Cardiac fibroblast (primary cell): Measurements from ENCODE around the gene NEDD8.
A peak's percentile ranks its signal among the peaks of the same experiment; 100 is the strongest.
"Not testable (repeated sequence)": the region's sequence is repeated elsewhere in the genome, so short reads cannot be mapped to it uniquely, and the experiment has no call there.

Experiments
- DNase-seq, 2 donors: peaks; one replicate each; pipeline versions ENCODE4 v3.0.0 to v3.0.0-alpha.2; 2010; ENCODE audit warnings: low read depth in 2 of 2
- H3K4me3 ChIP-seq, 2 donors: replicated peaks in 1 of 2; 1 replicate in 1 of 2; 2 replicates in 1 of 2; pipeline ENCODE4 v1.5.1; 2011; ENCODE audit warnings: low read depth in 2 of 2, low read length in 2 of 2, mild to moderate bottlenecking in 2 of 2, moderate library complexity in 1 of 2
- TF ChIP-seq, protein P1 (sequence below): IDR thresholded peaks from one replicate; pipeline ENCODE4 v1.5.1; 2011; ENCODE audit warnings: low read depth, mild to moderate bottlenecking, low read length, inconsistent platforms

NEDD8 gene

DNA sequence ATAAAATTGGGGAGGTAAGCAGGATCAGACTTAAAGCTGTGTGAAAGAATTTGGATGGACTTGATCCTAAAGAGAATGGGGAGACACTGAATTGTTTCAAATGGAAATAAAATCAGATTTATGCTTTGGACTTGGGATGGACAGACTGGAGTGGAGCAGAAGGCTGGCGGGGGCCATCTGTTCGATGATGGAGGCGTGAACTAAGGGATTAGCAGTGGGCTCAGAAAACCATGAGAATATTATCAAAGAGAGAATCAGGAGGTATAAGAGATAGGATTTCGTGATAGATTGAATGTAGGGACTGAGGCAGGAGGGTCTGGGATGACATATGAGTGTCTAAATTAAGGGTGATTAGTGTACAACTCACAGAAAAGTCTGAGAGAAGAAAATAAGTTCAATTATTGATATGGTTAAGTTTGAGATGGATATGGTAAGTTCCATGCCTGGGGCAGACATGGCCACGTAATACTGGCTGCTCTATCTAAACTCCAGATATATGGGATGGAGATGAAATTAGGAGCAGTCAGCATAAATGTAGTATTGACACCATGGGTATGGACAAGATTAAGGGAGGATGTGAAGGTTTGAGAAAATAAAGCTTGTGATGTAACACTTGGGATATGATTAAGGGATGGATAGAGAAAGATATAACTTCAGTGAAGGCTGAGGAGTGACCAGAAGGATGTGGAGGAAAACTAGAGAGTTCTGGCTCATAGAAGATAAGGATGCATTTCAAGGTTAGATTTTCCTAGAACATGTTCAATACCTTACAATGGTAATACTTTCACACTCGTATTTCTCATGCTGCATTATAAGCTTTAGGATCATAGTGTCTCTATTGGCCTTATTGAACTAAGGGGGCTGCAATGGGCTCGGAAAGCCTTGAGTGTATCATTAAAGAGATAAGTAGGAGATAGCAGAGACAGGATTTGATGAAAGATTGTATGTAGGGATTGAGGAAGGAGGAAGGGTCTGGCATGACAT is 27.7 kb downstream of the NEDD8 start:
- no peak overlapping the region for H3K4me3 ChIP-seq
- DNase-seq = no peak
- TF ChIP-seq, protein P1, sequence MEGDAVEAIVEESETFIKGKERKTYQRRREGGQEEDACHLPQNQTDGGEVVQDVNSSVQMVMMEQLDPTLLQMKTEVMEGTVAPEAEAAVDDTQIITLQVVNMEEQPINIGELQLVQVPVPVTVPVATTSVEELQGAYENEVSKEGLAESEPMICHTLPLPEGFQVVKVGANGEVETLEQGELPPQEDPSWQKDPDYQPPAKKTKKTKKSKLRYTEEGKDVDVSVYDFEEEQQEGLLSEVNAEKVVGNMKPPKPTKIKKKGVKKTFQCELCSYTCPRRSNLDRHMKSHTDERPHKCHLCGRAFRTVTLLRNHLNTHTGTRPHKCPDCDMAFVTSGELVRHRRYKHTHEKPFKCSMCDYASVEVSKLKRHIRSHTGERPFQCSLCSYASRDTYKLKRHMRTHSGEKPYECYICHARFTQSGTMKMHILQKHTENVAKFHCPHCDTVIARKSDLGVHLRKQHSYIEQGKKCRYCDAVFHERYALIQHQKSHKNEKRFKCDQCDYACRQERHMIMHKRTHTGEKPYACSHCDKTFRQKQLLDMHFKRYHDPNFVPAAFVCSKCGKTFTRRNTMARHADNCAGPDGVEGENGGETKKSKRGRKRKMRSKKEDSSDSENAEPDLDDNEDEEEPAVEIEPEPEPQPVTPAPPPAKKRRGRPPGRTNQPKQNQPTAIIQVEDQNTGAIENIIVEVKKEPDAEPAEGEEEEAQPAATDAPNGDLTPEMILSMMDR = no peak

- DNase-seq, H3K4me3 ChIP-seq: not testable (repeated sequence)
These were observed 28.8 kb downstream of the NEDD8 start for GRCh38 chr14:24203249-24203886.

GRCh38 chr14:24202538-24202937 is 29.6 kb downstream of the NEDD8 start:
- not testable (repeated sequence) for DNase-seq, H3K4me3 ChIP-seq

GRCh38 chr14:24198814-24199524 is 33.2 kb downstream of the NEDD8 start:
- no peak overlapping the region for H3K4me3 ChIP-seq
- DNase-seq = no peak
- TF ChIP-seq, protein P1 = no peak

- TF ChIP-seq, protein P1 = no peak
- H3K4me3 ChIP-seq = no peak overlapping the region
- DNase-seq = no peak
These were observed 35.1 kb downstream of the NEDD8 start for GRCh38 chr14:24197056-24197450.

GRCh38 chr14:24196071-24197055 is 35.8 kb downstream of the NEDD8 start:
- DNase-seq = peak; percentile 27 to 35
- TF ChIP-seq, protein P1 = no peak
- H3K4me3 ChIP-seq = peak overlapping the region; percentile 84 to 93
